Stimulated activated CD4-positive, alpha-beta T cell treated with anti-CD3 and anti-CD28 coated beads, Interleukin-4, amount 100 ng/mL, for 48 hours (primary cell): ENCODE measurements around the gene PTH2.
"Not testable (repeated sequence)": the region's sequence is repeated elsewhere in the genome, so short reads cannot be mapped to it uniquely, and the experiment has no call there.

Experiments used
- DNase-seq, 2 donors: peaks; one replicate each; pipeline ENCODE4 v3.0.0-alpha.2; 2020; ENCODE audit warnings: low read depth in 2 of 2

Gene PTH2, protein sequence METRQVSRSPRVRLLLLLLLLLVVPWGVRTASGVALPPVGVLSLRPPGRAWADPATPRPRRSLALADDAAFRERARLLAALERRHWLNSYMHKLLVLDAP

DNA sequence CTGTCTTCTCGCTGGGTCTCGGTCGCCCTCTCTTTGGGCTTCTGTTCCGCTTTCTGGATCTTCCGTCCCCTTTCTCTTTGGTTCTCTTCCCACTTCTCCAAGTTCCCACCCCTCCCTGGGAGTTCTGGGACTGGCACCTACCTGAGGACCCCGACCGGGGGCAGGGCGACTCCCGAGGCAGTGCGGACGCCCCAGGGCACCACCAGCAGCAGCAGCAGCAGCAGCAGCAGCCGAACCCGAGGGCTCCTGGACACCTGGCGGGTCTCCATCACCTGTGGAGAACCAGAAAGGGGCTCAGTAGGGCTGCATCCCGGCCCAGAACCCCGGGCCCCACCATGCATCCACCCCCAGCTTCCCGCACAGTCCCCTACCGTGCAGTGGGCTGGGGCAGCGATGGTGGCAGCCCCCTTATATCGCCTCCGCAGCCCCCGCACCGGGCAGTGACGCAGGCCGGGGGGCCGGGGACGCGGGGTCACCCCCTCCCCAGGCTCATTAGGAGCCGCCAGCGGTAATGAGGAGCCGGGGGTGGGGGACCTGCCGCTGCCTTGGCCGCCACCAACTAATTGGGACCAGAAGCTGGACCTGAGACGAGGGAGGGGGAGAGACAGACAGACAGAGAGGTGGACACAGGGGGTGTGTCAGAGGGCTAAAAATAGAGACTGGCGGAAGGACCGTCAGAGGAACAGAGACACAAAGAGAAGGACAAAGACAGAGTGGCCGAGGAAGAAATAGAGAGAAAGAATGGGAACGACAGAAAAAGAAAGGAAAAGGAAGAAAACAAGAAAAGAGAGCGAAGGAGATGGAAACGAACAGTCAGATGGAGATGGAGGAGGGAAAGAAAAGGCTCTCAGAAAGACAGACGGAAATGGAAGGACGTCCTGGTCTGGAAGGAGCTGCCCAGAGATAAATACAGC lies at the start of gene PTH2:
Gene PTH2, minus strand, starts transcription at position 371 of the 914 bp plus-strand sequence. Its CDS starts 102 bp downstream, at position 269.
- no peak for DNase-seq

DNA sequence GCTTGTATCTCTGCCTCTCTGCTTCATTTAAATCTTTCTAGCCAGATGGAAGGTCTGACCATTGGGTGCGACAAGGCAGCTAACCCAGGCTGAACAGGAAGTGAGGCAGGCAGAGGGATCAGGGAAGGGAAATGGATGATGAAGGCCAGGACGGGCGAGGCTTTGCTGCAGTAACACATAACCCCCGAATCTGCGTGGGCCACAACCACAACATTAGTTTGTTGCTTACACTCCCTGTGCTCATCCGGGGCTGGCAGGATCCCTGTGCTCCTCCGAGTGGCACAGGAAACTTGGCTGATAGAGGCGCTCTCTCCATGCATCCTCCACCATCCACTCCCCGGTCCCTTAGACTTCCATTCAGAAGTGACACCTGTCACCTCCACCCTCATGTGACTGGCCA lies 49.7 kb upstream of the PTH2 start:
- no peak for DNase-seq

DNA sequence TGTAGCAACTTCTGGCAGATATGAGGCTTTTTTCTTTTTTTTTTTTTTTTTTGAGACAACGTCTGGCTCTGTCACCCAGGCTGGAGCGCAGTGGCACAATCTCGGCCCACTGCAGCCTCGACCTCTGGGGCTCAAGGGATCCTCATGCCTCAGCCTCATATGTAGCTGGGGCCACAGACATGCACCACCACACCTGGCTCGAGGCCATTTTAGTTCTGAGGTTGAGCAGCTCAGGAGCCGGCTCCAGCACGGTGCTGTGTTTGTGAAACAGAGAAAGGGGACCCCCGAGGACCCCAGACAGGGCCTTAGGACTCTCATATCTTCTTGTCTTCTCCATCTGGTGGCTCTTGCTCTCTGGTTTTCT lies 47.4 kb upstream of the PTH2 start:
- no peak for DNase-seq

DNA sequence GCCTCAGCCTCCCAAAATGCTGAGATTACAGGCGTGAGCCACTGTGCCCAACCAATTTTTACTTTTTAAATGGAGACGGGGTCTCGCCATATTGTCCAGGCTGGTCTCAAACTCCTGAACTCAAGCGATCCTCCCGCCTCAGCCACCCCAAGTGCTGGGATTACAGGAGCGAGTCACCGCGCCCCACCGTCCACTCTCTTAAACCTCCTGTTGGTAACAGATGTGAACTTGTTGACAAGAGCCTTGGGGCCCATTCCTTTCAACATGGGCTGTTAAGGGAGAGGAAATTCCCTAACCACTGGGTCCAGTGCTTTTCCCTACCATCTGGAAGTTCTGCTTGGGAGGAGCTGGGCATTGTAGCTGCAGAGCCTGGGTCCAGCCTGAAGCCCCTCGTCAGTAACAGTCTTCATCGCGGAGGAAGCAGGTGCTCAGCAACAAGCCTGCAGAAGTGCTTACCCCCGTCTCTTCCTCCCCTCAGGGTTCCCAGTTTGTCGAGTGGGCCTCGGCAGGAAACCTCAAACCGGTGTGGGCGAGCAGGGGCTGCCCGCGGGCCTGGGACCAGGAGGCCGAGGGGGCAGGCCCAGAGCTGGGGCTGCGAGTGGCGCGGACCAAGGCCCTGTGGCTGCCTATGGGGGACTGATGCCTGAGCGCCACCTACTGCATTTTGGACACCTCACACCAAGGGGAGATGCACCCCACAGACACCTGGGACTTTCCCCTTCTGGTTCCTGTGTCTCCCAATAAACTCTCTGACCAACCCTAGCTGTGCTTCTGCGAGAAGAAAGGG lies 46.8 kb upstream of the PTH2 start:
- DNase-seq, result peak; percentile 55 to 77

DNA sequence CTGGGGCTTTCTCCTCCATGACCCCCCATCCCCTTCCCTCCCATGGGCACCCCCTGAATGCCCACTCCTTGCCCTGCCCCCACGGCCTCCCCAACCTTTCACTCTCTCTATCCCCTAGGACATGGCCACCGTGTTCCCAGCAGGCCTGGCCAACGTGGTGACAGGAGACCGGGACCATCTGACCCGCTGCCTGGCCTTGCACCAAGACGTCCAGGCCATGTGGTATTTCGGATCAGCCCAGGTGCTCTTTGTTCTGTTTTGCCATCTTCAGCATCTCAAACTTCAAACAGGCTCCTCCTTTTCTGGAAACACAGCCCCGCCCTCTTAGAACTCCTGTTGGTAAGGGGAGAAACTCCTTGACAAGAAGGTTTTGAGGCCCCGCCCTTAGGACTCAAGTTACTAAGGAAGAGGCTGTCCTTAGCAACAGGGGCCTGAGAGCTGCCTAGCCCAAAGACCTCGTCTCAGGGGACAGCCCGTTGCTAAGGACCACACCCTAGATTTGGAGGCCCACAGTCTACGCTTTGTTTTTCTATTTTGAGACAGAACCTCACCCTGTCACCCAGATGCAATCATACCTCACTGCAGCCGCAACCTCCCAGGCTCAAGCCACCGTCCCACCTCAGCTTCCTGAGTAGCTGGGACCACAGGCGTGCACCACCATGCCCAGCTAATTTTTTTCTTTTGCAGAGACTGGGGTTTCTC lies 45.7 kb upstream of the PTH2 start:
- DNase-seq, result peak; percentile 51 to 76

DNA sequence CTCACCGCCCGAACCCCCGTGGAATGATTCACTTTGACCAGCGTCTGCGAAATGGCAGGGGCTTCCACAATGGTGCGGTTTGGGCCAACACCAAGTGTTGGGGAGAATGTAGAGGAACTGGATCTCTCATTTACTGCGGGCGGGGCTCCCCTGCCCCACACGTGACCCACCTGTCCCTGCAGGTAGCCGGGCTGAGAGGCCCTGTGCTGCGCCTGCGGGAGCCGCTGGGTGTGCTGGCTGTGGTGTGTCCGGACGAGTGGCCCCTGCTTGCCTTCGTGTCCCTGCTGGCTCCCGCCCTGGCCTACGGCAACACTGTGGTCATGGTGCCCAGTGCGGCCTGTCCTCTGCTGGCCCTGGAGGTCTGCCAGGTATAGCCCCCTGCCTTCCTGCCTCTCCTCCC lies 45.0 kb upstream of the PTH2 start:
- no peak for DNase-seq

DNA sequence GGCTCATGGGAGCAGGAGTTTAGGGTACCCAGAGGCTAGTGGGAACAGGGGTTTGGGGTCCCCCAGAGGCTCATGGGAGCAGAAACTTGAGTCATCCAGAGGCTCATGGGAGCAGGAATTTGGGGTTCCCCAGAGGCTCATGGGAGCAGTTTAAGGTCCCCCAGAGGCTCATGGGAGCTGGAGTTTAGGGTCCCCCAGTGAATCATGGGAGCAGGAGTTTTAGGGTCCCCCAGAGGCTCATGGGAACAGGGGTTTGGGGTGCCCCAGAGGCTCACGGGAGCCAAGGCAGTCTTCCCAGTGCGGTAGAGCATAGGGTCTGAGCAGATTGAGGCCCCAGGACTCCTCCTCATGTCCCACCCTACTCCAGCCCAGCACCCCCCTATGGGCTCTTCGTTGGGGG lies 42.1 kb upstream of the PTH2 start:
- DNase-seq, result no peak

DNA sequence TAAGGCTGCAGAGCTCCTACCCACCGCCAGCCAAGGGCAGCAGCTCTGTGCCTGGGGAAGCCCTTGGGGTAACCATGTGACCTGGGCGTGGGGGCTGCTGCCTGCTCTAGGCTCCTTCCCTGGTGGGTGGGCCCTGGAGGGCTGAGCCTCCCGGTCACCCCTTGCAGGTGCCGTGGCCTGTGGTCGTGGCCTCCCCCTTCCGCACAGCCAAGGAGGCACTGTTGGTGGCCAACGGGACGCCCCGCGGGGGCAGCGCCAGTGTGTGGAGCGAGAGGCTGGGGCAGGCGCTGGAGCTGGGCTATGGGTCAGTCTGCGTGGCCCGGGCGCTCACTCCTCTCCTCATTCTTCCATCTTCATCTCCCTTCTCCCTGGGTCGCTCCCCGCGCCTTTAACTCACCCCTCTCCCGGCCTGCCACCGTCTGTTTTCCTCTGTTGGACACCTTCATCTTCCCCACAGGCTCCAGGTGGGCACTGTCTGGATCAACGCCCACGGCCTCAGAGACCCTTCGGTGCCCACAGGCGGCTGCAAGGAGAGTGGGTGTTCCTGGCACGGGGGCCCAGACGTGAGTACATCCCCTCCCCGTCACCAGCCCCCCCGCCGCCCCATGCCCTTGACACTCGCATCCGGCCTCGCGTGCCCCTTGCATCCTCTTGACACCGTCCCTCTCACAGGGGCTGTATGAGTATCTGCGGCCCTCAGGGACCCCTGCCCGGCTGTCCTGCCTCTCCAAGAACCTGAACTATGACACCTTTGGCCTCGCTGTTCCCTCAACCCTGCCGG lies 40.9 kb upstream of the PTH2 start:
- DNase-seq, result no peak

DNA sequence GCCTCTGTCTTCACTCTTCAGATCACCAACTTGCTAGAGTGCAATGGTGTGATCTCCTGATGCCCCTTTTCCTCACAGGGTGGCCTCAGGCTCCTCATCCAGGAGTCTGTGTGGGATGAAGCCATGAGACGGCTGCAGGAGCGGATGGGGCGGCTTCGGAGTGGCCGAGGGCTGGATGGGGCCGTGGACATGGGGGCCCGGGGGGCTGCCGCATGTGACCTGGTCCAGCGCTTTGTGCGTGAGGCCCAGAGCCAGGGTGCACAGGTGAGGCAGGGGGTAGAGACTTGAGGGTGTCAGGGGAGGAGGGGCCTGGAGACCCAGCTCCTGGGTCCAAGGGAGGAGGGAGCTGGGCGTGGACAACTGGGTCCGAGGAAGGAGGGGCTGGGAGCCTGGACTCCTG lies 39.3 kb upstream of the PTH2 start:
- no peak for DNase-seq

DNA sequence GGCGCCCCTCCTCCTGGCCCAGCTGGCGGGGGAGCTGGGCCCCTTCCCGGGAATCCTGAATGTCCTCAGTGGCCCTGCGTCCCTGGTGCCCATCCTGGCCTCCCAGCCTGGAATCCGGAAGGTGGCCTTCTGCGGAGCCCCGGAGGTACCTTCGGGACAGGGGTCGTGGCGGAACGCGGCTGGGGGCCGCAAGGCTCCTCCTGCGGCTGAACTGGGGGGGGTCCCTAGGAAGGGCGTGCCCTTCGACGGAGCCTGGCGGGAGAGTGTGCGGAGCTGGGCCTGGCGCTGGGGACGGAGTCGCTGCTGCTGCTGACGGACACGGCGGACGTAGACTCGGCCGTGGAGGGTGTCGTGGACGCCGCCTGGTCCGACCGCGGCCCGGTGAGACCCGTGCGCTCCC lies 38.4 kb upstream of the PTH2 start:
- no peak for DNase-seq

DNA sequence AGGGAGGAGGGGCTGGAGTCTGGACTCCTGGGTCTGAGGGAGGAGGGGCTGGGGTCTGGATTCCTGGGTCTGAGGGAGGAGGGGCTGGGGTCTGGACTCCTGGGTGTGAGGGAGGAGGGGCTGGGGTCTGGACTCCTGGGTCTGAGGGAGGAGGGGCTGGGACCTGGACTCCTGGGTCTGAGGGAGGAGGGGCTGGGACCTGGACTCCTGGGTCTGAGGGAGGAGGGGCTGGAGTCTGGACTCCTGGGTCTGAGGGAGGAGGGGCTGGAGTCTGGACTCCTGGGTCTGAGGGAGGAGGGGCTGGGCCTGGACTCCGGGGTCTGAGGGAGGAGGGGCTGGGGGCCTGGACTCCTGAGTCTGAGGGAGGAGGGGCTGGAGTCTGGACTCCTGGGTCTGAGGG lies 37.9 kb upstream of the PTH2 start:
- not testable (repeated sequence) for DNase-seq

DNA sequence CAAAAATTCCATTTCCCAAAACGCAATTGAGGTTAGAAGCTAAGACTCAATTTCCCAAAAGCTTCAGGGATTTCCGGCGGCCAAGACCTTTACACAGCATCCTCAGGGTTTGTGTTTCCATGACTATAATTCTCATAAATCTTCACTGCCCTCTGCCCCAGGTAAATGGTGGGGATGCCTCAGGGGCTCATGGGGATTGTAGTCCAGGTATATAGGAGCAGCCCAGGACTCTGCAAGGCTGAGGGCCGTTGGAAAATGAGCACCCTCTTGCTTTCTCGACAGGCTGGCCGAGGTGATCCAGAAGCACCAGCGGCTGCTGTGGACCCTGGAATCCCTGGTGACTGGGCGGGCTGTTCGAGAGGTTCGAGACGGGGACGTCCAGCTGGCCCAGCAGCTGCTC lies 36.1 kb upstream of the PTH2 start:
- no peak for DNase-seq

DNA sequence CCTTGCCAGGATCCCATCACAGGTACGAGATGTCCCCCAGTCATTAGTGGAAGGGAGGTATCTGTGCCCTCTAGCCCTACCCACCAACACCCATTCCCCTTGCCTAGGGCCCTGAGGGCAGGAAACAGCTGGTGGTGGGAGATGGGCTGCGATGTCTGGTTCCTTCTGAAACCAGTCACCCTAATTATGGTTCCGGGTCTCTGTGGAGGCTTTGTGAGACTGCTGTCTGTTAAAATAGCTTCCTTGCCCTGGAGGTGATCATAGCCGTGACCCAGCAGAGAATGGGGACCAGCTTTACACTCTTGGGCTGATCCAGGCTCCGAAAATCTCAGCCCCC lies 35.3 kb upstream of the PTH2 start:
- DNase-seq, result no peak

DNA sequence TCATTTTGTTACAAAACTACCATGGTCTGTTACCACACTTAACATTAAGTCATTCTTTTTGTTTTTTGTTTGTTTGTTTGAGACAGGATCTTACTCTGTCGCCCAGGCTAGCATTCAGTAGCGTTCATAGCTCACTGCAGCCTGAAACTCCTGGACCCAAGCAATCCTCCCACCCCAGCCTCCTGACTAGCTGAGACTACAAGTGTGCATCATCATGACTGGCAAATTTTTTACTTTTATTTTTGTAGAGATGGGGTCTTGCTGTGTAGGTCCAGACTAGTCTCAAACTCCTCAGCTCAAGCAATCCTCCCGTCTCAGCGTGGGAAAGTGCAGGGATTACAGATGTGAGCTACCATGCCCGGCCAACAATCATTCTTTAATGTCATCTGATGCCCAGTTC lies 33.1 kb upstream of the PTH2 start:
- DNase-seq, result no peak

DNA sequence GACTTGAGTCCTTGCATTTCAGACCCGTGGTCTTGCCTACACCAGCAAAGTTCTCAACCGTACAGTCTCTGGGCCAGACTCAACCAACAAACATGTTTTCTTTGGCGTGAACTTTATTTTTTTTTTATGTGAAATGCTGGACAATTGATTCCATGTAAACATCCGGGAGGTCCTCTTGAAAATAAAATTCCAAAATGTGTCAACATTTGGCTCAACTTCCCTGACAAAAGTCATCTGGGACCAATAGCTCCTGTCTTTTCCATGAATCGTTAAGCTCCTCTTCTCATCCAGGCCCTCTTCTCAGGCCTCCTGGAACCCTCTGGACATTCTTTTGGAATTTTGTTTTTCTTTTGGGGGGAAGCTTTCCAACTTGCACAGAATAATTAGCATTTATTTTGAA lies 32.5 kb upstream of the PTH2 start:
- no peak for DNase-seq

DNA sequence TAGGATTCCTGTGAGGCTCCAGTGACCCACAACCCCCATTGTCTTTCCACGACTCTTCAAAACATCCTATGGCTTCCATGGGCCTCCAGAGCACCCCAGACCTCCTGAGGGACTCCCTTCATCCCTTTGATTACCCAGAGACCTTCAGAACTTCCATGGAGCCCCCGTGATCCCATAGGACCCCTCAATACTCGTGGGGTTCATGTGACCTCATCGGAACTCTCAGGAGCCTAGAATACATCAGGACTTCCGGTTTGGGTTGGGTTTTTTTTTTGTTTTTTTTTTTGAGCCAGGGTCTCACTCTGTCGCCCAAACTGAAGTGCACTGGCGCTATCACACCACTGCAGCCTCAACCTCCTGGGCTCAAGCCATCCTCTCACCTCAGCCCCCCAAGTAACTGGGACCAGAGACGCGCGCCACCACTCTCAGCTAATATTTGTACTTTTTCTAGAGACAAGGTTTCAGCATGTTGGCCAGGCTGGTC lies 30.6 kb upstream of the PTH2 start:
- no peak for DNase-seq

DNA sequence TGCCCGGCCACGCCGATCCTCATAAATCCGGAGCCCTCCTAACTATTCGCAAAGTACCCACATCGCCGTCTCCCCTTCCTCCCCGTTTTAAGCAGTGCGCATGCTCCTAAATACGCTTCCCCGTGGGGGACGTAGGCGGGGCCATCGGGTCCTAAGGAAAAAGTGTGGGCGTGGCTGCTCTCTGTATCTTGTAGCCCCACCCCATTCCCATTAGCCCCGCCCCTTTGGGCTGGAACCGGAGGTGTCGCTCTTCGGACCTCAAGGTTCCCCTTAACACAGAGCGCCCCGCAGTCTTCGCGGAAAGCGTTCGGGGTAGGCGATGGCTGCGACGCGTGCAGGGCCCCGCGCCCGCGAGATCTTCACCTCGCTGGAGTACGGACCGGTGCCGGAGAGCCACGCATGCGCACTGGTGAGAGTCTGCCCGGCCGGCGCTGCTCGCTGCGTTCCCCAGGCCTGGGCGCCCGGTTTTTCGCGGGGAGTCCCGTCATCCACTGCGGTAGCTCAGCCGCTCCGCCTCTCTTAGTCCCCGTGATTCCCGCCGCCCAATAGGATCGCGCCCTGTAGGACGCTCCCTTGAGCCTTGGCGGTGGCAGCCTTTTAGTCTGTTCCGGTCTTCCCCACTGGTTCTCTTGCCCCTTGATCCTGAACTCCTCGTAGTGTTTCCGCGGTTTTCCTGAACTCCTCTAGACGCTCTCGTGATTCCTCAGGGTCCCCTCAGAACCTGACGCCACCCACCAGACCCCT lies 29.9 kb upstream of the PTH2 start, which contains the start of gene ALDH16A1:
Gene ALDH16A1, plus strand, starts transcription at position 213 of the 744 bp plus-strand sequence. Its CDS starts 107 bp downstream, at position 320.
- peak; percentile 96 to 97 for DNase-seq

DNA sequence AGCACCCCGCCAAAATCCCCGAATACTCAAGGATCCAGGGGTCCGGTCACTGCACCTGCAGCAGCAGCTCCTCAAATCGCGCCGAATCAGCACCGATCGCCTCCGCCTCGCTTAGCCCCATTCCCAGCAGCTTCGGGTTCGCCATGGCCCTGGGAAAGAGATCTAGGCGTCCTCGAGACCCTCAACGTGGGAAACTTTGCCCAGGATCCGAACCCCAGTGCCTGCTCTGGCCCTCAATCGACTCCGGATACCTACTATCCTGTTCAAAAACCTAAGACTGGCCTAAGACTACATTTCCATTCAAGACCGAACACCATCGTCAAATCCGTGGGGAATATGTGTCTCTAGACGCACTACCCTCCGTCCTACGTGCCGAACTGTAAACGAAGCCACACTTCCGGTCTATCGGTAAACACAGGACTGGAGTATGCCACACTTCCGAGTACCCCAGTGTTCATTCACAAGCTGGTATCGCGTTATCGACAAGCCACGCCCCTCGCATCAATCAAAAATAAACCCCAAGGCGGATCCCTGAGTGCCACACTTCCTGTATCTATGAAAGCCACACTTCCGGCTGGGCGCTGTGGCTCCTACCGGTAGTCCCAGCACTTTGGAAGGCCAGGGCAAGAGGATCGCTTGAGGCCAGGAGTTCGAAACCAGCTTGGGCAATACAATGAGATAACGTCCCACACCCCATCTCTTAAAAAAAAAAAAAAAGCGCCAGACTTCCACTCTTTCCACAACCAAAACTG lies 28.4 kb upstream of the PTH2 start, which contains the start of gene PIH1D1:
Gene PIH1D1, minus strand, starts transcription at position 385 of the 752 bp plus-strand sequence. Its CDS starts 240 bp downstream, at position 145.
- peak; percentile 89 to 93 for DNase-seq

DNA sequence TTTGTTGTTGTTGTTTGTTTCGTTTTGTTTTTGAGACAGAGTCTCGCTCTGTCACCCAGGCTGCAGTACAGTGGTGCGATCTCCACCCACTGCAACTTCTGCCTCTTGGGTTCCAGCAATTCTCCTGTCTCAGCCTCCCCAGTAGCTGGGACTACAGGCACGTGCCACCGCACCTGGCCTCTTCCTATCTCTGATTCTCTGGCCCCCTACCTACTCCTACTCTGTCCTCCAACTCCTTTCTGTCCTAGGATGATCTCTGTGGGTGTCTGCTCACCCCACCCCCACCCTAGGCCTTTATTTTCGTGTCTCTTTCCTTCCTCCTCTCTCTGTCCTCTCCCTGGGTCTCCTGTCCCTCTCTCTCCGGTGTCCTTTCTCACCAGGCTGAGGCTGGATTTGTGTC lies 27.2 kb upstream of the PTH2 start:
- no peak for DNase-seq

DNA sequence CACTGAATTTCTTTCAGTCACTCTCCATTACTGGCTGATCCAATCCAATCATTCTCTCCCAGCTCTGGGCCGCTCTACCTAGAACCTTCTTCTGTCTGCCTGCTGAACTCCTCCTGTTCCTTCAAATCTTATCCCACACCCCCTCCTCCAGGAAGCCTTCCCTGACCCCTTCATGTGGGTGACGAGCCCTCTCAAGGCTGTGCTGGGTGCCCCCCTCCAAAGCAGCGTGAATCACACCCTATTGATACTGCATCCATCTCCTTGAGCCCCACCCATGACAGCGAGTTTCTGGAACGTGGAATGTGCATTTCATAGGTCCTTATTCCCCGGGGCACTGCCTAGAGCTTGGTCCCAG lies 25.2 kb upstream of the PTH2 start:
- no peak for DNase-seq
